Hepatocyte (in vitro differentiated cells): ENCODE measurements around the gene EIF3A. TPM values are rescaled to one million over a fixed set of nuclear protein-coding genes. Genes with fewer than 3 reads are reported as not detected.

Source experiments
- DNase-seq: peaks from one replicate; pipeline ENCODE4 v3.0.0-alpha.2; 2016; ENCODE audit warnings: low spot score
- H2AFZ ChIP-seq: fragments of 200-600 bp; sonication (generic); 2 replicates; pipeline ENCODE4 v1.6.0; 2016; ENCODE audit warnings: antibody characterized with exemption, mild to moderate bottlenecking
- H3K27ac ChIP-seq: fragments of 200-600 bp; sonication (generic); 2 replicates; pipeline ENCODE4 v1.5.1; 2016; ENCODE audit warnings: mild to moderate bottlenecking
- H3K27me3 ChIP-seq: fragments of 200-600 bp; sonication (generic); 2 replicates; pipeline ENCODE4 v1.6.1; 2016
- H3K36me3 ChIP-seq: fragments of 200-600 bp; sonication (generic); replicated peaks from 2 replicates; pipeline ENCODE4 v1.5.1; 2016; ENCODE audit warnings: low read depth; ENCODE audit not compliant: insufficient read depth
- H3K4me1 ChIP-seq: fragments of 200-600 bp; sonication (generic); 2 replicates; pipeline ENCODE4 v1.5.1; 2016; ENCODE audit warnings: mild to moderate bottlenecking, moderate library complexity; ENCODE audit not compliant: insufficient read depth
- H3K4me2 ChIP-seq: fragments of 200-600 bp; sonication (generic); 2 replicates; pipeline ENCODE4 v1.6.0; 2016
- H3K4me3 ChIP-seq: fragments of 200-600 bp; sonication (generic); 2 replicates; pipeline ENCODE4 v1.5.1; 2016; ENCODE audit warnings: mild to moderate bottlenecking
- H3K79me2 ChIP-seq: fragments of 200-600 bp; sonication (generic); 2 replicates; pipeline ENCODE4 v1.6.0; 2017; ENCODE audit warnings: mild to moderate bottlenecking
- H3K9me2 ChIP-seq: fragments of 200-600 bp; sonication (generic); replicated peaks from 2 replicates; pipeline ENCODE4 v1.6.0; 2017; ENCODE audit warnings: mild to moderate bottlenecking; ENCODE audit not compliant: insufficient read depth
- H3K9me3 ChIP-seq: fragments of 200-600 bp; sonication (generic); 2 replicates; pipeline ENCODE4 v1.5.1; 2016; ENCODE audit warnings: low read depth, mild to moderate bottlenecking
- H4K20me1 ChIP-seq: fragments of 200-600 bp; sonication (generic); 2 replicates; pipeline ENCODE4 v1.6.0; 2016; ENCODE audit warnings: mild to moderate bottlenecking; ENCODE audit not compliant: insufficient read depth, poor library complexity, severe bottlenecking
- EZH2 ChIP-seq: fragments of 200-600 bp; sonication (generic); IDR thresholded peaks from 2 replicates; pipeline ENCODE4 v1.6.1; 2016; ENCODE audit warnings: antibody characterized with exemption, mild to moderate bottlenecking, borderline replicate concordance
- EZH2phosphoT487 ChIP-seq: fragments of 200-600 bp; sonication (generic); IDR thresholded peaks from one replicate; pipeline ENCODE4 v1.6.1; 2018; ENCODE audit warnings: antibody characterized with exemption, mild to moderate bottlenecking, low read depth, moderate library complexity; ENCODE audit not compliant: unreplicated experiment, severe bottlenecking
- WGBS: methylation state at CpG from one replicate; pipeline ENCODE4 v1.1.6; 2016; ENCODE audit warnings: low lambda C conversion rate; ENCODE audit errors: missing lambda C conversion rate; 5-methylcytosine and 5-hydroxymethylcytosine counted together
- polyA plus RNA-seq: library from polyadenylated mRNA; unstranded; fragments of >200 nt; fragmentation: Nextera tagmentation; extraction: Ambion mirVana; gene quantifications from 2 replicates; pipeline ENCODE4 v1.2.1, GENCODE V29; 2016
- total RNA-seq: library from RNA; depleted of rRNA; stranded (reverse); fragments of >200 nt; gene quantifications from 2 replicates; pipeline ENCODE4 v1.2.3, GENCODE V29; 2014
- TF ChIP-seq, protein P1 (sequence below): fragments of 200-600 bp; sonication (generic); IDR thresholded peaks from 2 replicates; pipeline ENCODE4 v1.5.1; 2016; ENCODE audit warnings: antibody characterized with exemption, mild to moderate bottlenecking; ENCODE audit not compliant: poor library complexity

Gene EIF3A, protein sequence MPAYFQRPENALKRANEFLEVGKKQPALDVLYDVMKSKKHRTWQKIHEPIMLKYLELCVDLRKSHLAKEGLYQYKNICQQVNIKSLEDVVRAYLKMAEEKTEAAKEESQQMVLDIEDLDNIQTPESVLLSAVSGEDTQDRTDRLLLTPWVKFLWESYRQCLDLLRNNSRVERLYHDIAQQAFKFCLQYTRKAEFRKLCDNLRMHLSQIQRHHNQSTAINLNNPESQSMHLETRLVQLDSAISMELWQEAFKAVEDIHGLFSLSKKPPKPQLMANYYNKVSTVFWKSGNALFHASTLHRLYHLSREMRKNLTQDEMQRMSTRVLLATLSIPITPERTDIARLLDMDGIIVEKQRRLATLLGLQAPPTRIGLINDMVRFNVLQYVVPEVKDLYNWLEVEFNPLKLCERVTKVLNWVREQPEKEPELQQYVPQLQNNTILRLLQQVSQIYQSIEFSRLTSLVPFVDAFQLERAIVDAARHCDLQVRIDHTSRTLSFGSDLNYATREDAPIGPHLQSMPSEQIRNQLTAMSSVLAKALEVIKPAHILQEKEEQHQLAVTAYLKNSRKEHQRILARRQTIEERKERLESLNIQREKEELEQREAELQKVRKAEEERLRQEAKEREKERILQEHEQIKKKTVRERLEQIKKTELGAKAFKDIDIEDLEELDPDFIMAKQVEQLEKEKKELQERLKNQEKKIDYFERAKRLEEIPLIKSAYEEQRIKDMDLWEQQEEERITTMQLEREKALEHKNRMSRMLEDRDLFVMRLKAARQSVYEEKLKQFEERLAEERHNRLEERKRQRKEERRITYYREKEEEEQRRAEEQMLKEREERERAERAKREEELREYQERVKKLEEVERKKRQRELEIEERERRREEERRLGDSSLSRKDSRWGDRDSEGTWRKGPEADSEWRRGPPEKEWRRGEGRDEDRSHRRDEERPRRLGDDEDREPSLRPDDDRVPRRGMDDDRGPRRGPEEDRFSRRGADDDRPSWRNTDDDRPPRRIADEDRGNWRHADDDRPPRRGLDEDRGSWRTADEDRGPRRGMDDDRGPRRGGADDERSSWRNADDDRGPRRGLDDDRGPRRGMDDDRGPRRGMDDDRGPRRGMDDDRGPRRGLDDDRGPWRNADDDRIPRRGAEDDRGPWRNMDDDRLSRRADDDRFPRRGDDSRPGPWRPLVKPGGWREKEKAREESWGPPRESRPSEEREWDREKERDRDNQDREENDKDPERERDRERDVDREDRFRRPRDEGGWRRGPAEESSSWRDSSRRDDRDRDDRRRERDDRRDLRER (N-terminal part only)
- total RNA-seq (93.7 and 97.2 TPM in 2 replicates), polyA plus RNA-seq (53.2 and 56.6 TPM in 2 replicates)

DNA sequence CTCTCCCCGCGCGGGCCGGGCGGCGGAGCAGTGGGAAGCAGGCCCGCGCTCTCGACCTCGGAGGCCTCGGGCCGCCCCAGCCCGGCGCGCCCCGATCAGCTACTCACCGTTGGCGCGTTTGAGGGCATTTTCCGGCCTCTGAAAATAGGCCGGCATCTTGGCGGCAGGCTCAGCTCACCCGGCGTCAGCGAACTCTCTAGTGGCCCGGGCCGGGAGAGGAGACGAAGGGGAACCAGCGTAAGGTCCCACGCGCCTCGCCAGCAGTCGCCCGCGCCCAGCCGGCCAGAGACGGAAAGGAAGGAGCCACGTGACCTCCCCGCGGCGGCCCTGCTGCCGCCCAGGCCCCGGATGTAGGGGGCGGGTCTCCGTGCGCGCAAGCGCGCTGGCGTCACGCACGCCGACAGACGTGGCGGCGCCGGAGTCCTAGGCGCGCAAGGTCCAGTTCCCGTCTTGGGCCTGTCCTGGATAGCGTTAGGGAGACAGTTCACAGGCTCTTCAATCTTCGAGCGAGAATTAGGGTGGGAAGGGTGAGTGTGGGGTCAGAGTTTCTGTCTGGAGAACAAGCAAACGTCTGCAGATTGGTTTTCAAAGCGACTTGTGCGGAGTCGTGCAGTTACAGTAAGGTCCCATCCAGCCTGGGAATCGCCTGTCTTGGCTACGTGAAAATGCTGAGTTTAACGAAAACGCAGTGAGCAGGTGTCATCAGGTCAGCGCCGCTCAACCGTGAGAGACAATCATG is at the start of gene EIF3A:
Gene EIF3A (minus strand): TSS at position 297 of the 739 bp plus-strand sequence. CDS start 141 bp downstream, at position 156.
- whole genome bisulfite sequencing: under 1% methylated on average over 72 of the region's 74 CpGs
- peak within 1 kb of the TSS; percentile 72 for H2AFZ ChIP-seq
- no peaks in the 10 kb centered on the region for H3K36me3 ChIP-seq

DNA sequence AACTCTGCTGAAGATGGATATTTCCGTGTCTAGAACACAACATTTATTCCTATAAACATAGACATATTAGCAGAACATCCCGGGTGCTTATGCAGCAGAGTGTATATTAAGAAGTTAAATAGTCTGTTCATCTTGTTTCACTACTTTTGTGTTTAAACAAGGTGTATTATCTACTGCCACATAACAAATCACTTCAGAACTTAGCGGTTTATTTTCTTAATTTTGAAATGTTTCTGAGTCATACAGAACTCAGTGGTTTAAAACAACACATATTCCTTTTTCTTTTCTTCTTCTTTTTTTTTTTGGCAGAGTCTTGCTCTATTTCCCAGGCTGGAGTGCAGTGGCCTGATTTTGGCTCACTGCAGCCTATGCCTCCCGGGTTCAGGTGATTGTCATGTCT is 49.1 kb upstream of the EIF3A start:
- Histone ChIP-seq H3K27ac (no peak overlapping the region), H3K79me2 (no peaks in the 10 kb centered on the region), H4K20me1 (no peaks in the 10 kb centered on the region), H3K27me3 (no peaks in the 10 kb centered on the region), H3K9me3 (no peaks in the 10 kb centered on the region), H3K4me2 (no peak overlapping the region), H3K9me2 (no peaks in the 10 kb centered on the region), H2AFZ (no peak overlapping the region), H3K36me3 (peaks cover 8% of the 10 kb centered on the region), H3K4me3 (no peak overlapping the region), H3K4me1 (no peaks in the 10 kb centered on the region)
- TF ChIP-seq EZH2: no peak
- 92% methylated on average over 4 of the region's 4 CpGs for WGBS
- DNase-seq: no peak

More for the DNA sequence above, at the start of gene EIF3A:
- peak within 1 kb of the TSS; percentile 87 for H3K4me2 ChIP-seq
- no peaks in the 10 kb centered on the region for H3K9me2 ChIP-seq
- peaks cover 12% of the 10 kb centered on the region for H3K4me1 ChIP-seq
- peak; percentile 97 for DNase-seq
- no peaks in the 10 kb centered on the region for H3K27me3 ChIP-seq
- H3K9me3 ChIP-seq: no peaks in the 10 kb centered on the region
- H3K27ac ChIP-seq: peak within 1 kb of the TSS; percentile 99
- TF ChIP-seq, protein P1, sequence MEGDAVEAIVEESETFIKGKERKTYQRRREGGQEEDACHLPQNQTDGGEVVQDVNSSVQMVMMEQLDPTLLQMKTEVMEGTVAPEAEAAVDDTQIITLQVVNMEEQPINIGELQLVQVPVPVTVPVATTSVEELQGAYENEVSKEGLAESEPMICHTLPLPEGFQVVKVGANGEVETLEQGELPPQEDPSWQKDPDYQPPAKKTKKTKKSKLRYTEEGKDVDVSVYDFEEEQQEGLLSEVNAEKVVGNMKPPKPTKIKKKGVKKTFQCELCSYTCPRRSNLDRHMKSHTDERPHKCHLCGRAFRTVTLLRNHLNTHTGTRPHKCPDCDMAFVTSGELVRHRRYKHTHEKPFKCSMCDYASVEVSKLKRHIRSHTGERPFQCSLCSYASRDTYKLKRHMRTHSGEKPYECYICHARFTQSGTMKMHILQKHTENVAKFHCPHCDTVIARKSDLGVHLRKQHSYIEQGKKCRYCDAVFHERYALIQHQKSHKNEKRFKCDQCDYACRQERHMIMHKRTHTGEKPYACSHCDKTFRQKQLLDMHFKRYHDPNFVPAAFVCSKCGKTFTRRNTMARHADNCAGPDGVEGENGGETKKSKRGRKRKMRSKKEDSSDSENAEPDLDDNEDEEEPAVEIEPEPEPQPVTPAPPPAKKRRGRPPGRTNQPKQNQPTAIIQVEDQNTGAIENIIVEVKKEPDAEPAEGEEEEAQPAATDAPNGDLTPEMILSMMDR: no peak
- no peak for TF ChIP-seq EZH2
- TF ChIP-seq EZH2phosphoT487: no peak
- H3K4me3 ChIP-seq: peak within 1 kb of the TSS; percentile 96
- peaks cover 52% of the 10 kb centered on the region for H3K79me2 ChIP-seq
- peaks cover 42% of the 10 kb centered on the region for H4K20me1 ChIP-seq

DNA sequence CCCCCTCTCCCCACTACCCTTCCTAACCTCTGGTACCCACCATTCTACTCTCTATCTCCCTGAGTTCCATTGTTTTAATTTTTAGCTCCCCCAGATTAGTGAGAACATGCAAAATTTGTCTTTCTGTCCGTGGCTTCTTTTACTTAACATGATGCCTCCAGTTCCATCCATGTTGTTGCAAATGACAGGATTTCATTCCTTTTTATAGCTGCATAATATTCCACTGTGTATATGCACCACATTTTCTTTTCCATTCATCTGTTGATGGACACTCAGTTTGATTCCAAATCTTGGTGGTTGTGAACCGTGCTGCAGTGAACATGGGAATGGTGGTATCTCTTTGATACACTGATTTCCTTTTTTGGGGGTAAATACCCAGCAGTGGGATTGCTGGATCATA is 45.3 kb upstream of the EIF3A start:
- peaks cover 8% of the 10 kb centered on the region for H3K36me3 ChIP-seq
- H4K20me1 ChIP-seq: no peaks in the 10 kb centered on the region
- H2AFZ ChIP-seq: no peak overlapping the region
- H3K9me3 ChIP-seq: no peaks in the 10 kb centered on the region
- DNase-seq: no peak
- no peaks in the 10 kb centered on the region for H3K27me3 ChIP-seq
- peaks cover 4% of the 10 kb centered on the region for H3K79me2 ChIP-seq
- H3K4me1 ChIP-seq: no peaks in the 10 kb centered on the region
- H3K27ac ChIP-seq: no peak overlapping the region
- no peak overlapping the region for H3K4me2 ChIP-seq
- 98% methylated on average over 2 of the region's 2 CpGs for WGBS
- no peak for TF ChIP-seq EZH2phosphoT487
- TF ChIP-seq EZH2: no peak
- TF ChIP-seq, protein P1: no peak
- H3K4me3 ChIP-seq: no peak overlapping the region
- no peaks in the 10 kb centered on the region for H3K9me2 ChIP-seq
